A673 (cell line): ENCODE measurements around the gene CLNK. TPM values are rescaled to one million over a fixed set of nuclear protein-coding genes. Genes with fewer than 3 reads are reported as not detected.

ENCODE experiments used
- BruUV-seq: library from RNA; stranded (reverse); fragments of 400-500 nt; replicated peaks from 2 replicates; lab custom pipeline; 2021; lab: Mats Ljungman, UMichigan
- CTCF ChIA-PET: fragments of 300-600 bp; sonication (Branson Sonifier 250); formaldehyde crosslinking; loops from one replicate; lab custom pipeline; 2022; ENCODE audit warnings: antibody characterized with exemption; lab: Charles Lee
- POLR2A ChIA-PET: fragments of 300-600 bp; sonication (Branson Sonifier 250); formaldehyde crosslinking; loops from one replicate; lab custom pipeline; 2022; ENCODE audit warnings: antibody characterized with exemption; ENCODE audit not compliant: low non-redundant PET; lab: Charles Lee
- DNase-seq: peaks from one replicate; pipeline ENCODE4 v3.0.0-alpha.2; 2015; ENCODE audit warnings: low spot score
- H3K27ac ChIP-seq: fragments of 200-600 bp; sonication (generic); 2 replicates; pipeline ENCODE4 v1.5.1; 2016; ENCODE audit warnings: mixed run types, low read depth, mild to moderate bottlenecking, mixed read lengths, antibody characterized with exemption, low read length; ENCODE audit not compliant: poor library complexity, severe bottlenecking
- H3K27me3 ChIP-seq: fragments of 200-600 bp; sonication (generic); replicated peaks from 2 replicates; pipeline ENCODE4 v1.6.1; 2017; ENCODE audit warnings: mixed run types, low read depth, mild to moderate bottlenecking, mixed read lengths, antibody characterized with exemption, low read length; ENCODE audit not compliant: insufficient read depth, poor library complexity
- H3K36me3 ChIP-seq: fragments of 200-600 bp; sonication (generic); 2 replicates; pipeline ENCODE4 v1.6.1; 2016; ENCODE audit warnings: mixed run types, mild to moderate bottlenecking, mixed read lengths, antibody characterized with exemption, low read length; ENCODE audit not compliant: insufficient read depth, poor library complexity, severe bottlenecking
- H3K4me1 ChIP-seq: fragments of 200-600 bp; sonication (generic); 2 replicates; pipeline ENCODE4 v1.6.1; 2017; ENCODE audit warnings: mixed run types, mild to moderate bottlenecking, mixed read lengths, antibody characterized with exemption, low read length; ENCODE audit not compliant: insufficient read depth, poor library complexity, severe bottlenecking
- H3K4me3 ChIP-seq: fragments of 200-600 bp; sonication (generic); 2 replicates; pipeline ENCODE4 v1.5.1; 2016; ENCODE audit warnings: low read depth, mixed run types, mild to moderate bottlenecking, mixed read lengths, low read length; ENCODE audit not compliant: poor library complexity, severe bottlenecking
- H3K9me3 ChIP-seq: fragments of 200-600 bp; sonication (generic); 2 replicates; pipeline ENCODE4 v1.6.1; 2016; ENCODE audit warnings: mixed run types, low read depth, mild to moderate bottlenecking, mixed read lengths, antibody characterized with exemption, low read length; ENCODE audit not compliant: poor library complexity, severe bottlenecking
- EZH2 ChIP-seq: fragments of 200-600 bp; sonication (generic); IDR thresholded peaks from 2 replicates; pipeline ENCODE4 v1.6.1; 2017; ENCODE audit warnings: borderline replicate concordance, low read depth, mild to moderate bottlenecking, mixed read lengths, antibody characterized with exemption, low read length; ENCODE audit not compliant: poor library complexity, severe bottlenecking
- intact Hi-C: fragments of 100-400 bp; cut with micrococcal nuclease; formaldehyde crosslinking; loops from one replicate; pipeline ENCODE4 v1.10.0; 2022; ENCODE audit not compliant: unreplicated experiment
- total RNA-seq: library from RNA; stranded (reverse); gene quantifications from 2 replicates; pipeline ENCODE4 v1.2.3, GENCODE V29; 2021
- TF ChIP-seq, protein P1 (sequence below): fragments of 300-800, 200-600 bp; sonication (generic); conservative IDR thresholded peaks from 2 replicates; pipeline ENCODE4 v1.5.1; 2017; ENCODE audit warnings: low read depth, mild to moderate bottlenecking, antibody characterized with exemption, low read length, moderate library complexity, mixed read lengths

CLNK gene
- total RNA-seq, 1 experiment from 2014 or later = not detected

DNA sequence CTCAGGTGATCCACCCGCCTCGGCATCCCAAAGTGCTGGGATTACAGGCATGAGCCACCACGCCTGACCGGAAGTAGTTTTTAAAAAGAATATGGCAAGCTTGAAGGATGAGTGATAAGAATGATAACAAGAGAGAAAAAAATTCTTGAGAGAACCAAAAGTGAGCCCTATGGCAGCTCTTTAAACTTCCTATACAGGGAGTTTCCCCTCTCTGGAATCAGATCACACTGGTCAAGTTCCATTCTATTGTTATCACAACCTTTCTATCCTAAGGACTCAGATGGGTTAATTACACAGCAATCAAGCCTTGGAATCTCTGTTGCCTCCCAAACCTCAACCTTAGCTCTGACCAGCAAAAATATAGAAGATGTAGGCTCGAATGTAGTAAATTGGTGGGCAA is 193.6 kb downstream of the CLNK start:
- intact Hi-C loops = no loop called here
- Histone ChIP-seq H3K4me3 (no peak overlapping the region), H3K9me3 (no peaks in the 10 kb centered on the region), H3K4me1 (no peaks in the 10 kb centered on the region), H3K27me3 (no peaks in the 10 kb centered on the region), H3K27ac (no peak overlapping the region), H3K36me3 (no peaks in the 10 kb centered on the region)
- TF ChIP-seq, protein P1, sequence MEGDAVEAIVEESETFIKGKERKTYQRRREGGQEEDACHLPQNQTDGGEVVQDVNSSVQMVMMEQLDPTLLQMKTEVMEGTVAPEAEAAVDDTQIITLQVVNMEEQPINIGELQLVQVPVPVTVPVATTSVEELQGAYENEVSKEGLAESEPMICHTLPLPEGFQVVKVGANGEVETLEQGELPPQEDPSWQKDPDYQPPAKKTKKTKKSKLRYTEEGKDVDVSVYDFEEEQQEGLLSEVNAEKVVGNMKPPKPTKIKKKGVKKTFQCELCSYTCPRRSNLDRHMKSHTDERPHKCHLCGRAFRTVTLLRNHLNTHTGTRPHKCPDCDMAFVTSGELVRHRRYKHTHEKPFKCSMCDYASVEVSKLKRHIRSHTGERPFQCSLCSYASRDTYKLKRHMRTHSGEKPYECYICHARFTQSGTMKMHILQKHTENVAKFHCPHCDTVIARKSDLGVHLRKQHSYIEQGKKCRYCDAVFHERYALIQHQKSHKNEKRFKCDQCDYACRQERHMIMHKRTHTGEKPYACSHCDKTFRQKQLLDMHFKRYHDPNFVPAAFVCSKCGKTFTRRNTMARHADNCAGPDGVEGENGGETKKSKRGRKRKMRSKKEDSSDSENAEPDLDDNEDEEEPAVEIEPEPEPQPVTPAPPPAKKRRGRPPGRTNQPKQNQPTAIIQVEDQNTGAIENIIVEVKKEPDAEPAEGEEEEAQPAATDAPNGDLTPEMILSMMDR = no peak
- no peak for TF ChIP-seq EZH2
- BruUV-seq = no TSS peak
- POLR2A ChIA-PET = no interaction called here
- CTCF ChIA-PET = no interaction called here
- DNase-seq = no peak

DNA sequence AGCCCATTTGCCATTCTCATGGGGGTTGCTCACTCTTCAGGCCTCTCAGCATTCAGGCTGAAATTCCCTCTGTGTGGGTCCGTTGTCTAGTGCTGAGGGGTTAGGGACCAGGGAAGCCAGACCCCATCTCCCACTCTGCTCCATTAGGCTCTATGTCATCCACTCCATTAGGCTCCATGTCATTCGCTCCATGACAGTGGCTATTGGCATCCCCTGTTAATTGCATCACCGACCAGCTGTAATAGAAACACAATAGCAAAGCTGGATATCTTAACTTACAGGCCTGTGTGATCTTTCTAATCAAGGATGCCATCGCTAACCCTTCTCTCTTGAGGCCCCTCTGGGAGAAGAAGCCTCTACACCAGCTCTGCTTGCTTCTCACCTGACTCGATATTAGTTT is 201.7 kb downstream of the CLNK start:
- ChIA-PET POLR2A (no interaction called here), CTCF (no interaction called here)
- Histone ChIP-seq H3K4me1 (no peaks in the 10 kb centered on the region), H3K27ac (no peak overlapping the region), H3K36me3 (no peaks in the 10 kb centered on the region), H3K9me3 (no peaks in the 10 kb centered on the region), H3K4me3 (no peak overlapping the region), H3K27me3 (no peaks in the 10 kb centered on the region)
- no peak for DNase-seq
- TF ChIP-seq, protein P1 = no peak
- TF ChIP-seq EZH2 = no peak
- intact Hi-C loops = no loop called here
- BruUV-seq = no TSS peak

DNA sequence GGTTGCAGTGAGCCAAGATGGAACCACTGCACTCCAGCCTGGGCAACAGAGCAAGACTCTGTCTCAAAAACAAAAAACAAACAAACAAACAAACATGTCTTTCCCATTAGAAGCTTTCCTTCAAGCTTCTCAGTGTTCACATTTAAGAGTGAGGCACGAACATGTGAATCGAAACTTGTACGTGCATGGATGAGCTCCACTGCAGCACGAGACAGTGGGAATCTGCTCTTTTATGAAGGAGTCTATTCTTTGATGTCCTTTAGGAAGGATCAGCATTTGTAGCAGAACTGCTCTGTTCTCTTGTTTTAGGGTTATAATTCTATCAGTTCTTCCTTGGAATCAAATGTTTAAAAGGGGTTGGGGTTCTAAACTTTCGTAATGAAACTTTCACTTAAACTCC is 204.0 kb downstream of the CLNK start:
- POLR2A ChIA-PET = no interaction called here

More for the DNA sequence above, 204.0 kb downstream of the CLNK start:
- no peak overlapping the region for H3K4me3 ChIP-seq
- no peak for DNase-seq
- CTCF ChIA-PET = no interaction called here
- BruUV-seq = no TSS peak
- TF ChIP-seq, protein P1 = no peak
- no peak for TF ChIP-seq EZH2
- intact Hi-C loops = no loop called here
- no peaks in the 10 kb centered on the region for H3K4me1 ChIP-seq
- H3K27me3 ChIP-seq = no peaks in the 10 kb centered on the region
- no peak overlapping the region for H3K27ac ChIP-seq
- H3K36me3 ChIP-seq = no peaks in the 10 kb centered on the region
- no peaks in the 10 kb centered on the region for H3K9me3 ChIP-seq
